T-helper 2 cell treated with Interferon-gamma antibody and Interleukin-4, amounts not matched to agents 5 μg/mL and 100 μg/mL, for 36 hours (primary cell): Measurements from ENCODE around the gene NPIPA7.
"Not testable (repeated sequence)": the region's sequence is repeated elsewhere in the genome, so short reads cannot be mapped to it uniquely, and the experiment has no call there.

Experiments used
- DNase-seq: peaks from one replicate; pipeline ENCODE4 v3.0.0; 2021; ENCODE audit warnings: low spot score
- H3K27ac Mint-ChIP-seq: one replicate; pipeline ENCODE4 v1.8.0; 2021; ENCODE audit warnings: mild to moderate bottlenecking, mixed read lengths
- H3K27me3 Mint-ChIP-seq: one replicate; pipeline ENCODE4 v1.8.0; 2021; ENCODE audit warnings: low read depth, mixed read lengths
- H3K36me3 Mint-ChIP-seq: one replicate; pipeline ENCODE4 v1.8.0; 2021; ENCODE audit warnings: low read depth, mixed read lengths
- H3K4me1 Mint-ChIP-seq: one replicate; pipeline ENCODE4 v1.8.0; 2021; ENCODE audit warnings: low read depth, mixed read lengths
- H3K4me3 Mint-ChIP-seq: one replicate; pipeline ENCODE4 v1.8.0; 2022; ENCODE audit warnings: mild to moderate bottlenecking, moderate library complexity, mixed read lengths
- H3K9me3 Mint-ChIP-seq: one replicate; pipeline ENCODE4 v1.8.0; 2021; ENCODE audit warnings: mixed read lengths

Gene NPIPA7

DNA sequence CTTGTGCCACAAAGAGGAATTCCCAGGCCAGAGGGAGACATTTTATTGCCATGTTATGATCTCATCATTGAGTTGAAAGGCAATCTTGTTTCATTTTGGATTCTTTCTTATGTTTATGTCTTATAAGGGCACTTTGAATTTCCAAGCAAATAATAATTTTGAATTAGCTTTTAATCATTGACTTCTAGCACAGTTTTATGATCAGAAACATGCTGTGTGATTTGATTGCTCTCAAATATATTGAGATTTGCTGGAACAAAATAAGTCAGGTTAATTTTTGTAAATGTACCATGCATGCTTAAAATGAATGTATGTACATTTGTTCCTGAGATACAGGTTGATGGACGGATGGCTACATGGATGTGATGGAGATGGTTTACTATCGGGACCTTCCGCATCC lies at the start of gene NPIPA7:
NPIPA7 (plus strand) TSS at position 301 of the 400 bp plus-strand sequence. CDS start 105 bp downstream, outside the sequence.
- not testable (repeated sequence) for H3K4me3 Mint-ChIP-seq, H3K36me3 Mint-ChIP-seq, H3K27ac Mint-ChIP-seq, H3K4me1 Mint-ChIP-seq, H3K27me3 Mint-ChIP-seq, DNase-seq, H3K9me3 Mint-ChIP-seq

DNA sequence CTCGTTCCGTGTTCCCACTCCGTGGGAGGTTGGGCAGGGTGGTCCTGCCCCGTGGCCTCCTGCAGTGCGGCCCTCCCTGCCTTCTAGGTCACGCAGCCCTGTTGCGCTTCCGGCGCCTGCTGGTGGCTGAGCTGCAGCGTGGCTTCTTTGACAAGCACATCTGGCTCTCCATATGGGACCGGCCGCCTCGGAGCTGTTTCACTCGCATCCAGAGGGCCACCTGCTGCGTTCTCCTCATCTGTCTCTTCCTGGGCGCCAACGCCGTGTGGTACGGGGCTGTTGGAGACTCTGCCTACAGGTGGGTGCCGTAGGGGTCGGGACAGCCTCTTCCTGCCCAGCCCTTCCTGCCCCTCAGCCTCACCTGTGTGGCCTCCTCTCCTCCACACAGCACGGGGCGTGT lies 47.5 kb upstream of the NPIPA7 start:
- H3K27ac Mint-ChIP-seq, DNase-seq, H3K9me3 Mint-ChIP-seq, H3K4me3 Mint-ChIP-seq, H3K27me3 Mint-ChIP-seq, H3K4me1 Mint-ChIP-seq, H3K36me3 Mint-ChIP-seq: not testable (repeated sequence)

DNA sequence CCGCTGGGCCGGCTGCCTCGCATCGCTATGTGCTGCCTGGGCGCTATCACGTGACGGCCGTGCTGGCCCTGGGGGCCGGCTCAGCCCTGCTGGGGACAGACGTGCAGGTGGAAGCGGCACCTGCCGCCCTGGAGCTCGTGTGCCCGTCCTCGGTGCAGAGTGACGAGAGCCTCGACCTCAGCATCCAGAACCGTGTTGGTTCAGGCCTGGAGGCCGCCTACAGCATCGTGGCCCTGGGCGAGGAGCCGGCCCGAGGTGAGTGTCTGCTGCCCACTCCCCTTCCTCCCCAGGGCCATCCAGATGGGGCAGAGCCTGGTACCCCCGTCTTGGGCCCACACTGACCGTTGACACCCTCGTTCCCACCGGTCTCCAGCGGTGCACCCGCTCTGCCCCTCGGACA lies 21.4 kb upstream of the NPIPA7 start:
- not testable (repeated sequence) for H3K4me1 Mint-ChIP-seq, H3K27ac Mint-ChIP-seq, H3K27me3 Mint-ChIP-seq, H3K4me3 Mint-ChIP-seq, H3K9me3 Mint-ChIP-seq, DNase-seq, H3K36me3 Mint-ChIP-seq

DNA sequence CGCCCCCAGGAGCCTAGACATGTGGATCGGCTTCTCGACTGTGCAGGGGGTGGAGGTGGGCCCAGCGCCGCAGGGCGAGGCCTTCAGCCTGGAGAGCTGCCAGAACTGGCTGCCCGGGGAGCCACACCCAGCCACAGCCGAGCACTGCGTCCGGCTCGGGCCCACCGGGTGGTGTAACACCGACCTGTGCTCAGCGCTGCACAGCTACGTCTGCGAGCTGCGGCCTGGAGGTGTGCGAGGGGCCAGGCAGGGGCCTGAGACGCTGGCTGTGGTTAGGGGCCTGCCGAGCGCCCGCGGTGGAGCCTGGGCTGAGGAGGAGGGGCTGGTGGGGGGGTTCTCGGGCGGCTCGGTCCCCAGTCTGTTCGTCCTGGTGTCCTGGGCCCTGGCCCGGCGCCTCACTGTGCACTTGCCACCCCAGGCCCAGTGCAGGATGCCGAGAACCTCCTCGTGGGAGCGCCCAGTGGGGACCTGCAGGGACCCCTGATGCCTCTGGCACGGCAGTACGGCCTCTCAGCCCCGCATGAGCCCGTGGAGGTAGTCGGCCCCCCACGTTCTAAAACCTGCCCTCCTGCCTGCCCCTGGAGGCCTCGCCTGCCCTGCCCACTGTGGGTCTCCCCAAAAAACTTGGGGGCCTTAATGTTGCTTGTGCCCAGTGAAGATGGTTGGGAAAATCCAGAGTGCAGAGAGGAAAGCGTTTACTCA lies 20.2 kb upstream of the NPIPA7 start:
- H3K9me3 Mint-ChIP-seq, H3K36me3 Mint-ChIP-seq, H3K4me3 Mint-ChIP-seq, H3K4me1 Mint-ChIP-seq, H3K27me3 Mint-ChIP-seq, H3K27ac Mint-ChIP-seq, DNase-seq: not testable (repeated sequence)

DNA sequence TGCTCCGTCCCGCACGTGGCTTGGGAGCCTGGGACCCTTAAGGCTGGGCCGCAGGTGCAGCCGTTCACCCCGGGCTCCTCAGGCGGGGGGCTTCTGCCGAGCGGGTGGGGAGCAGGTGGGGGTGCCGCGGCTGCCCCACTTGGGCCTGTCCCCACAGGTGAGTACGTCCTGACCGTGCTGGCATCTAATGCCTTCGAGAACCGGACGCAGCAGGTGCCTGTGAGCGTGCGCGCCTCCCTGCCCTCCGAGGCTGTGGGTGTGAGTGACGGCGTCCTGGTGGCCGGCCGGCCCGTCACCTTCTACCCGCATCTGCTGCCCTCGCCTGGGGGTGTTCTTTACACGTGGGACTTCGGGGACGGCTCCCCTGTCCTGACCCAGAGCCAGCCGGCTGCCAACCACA lies 15.3 kb upstream of the NPIPA7 start:
- not testable (repeated sequence) for H3K27ac Mint-ChIP-seq, H3K4me1 Mint-ChIP-seq, H3K4me3 Mint-ChIP-seq, H3K27me3 Mint-ChIP-seq, H3K36me3 Mint-ChIP-seq, DNase-seq, H3K9me3 Mint-ChIP-seq

DNA sequence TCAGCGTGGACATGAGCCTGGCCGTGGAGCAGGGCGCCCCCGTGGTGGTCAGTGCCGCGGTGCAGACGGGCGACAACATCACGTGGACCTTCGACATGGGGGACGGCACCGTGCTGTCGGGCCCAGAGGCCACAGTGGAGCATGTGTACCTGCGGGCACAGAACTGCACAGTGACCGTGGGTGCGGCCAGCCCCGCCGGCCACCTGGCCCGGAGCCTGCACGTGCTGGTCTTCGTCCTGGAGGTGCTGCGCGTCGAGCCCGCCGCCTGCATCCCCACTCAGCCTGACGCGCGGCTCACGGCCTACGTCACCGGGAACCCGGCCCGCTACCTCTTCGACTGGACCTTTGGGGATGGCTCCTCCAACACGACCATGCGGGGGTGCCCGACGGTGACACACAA lies 14.8 kb upstream of the NPIPA7 start:
- not testable (repeated sequence) for H3K27ac Mint-ChIP-seq, H3K27me3 Mint-ChIP-seq, H3K4me1 Mint-ChIP-seq, H3K9me3 Mint-ChIP-seq, H3K4me3 Mint-ChIP-seq, DNase-seq, H3K36me3 Mint-ChIP-seq

DNA sequence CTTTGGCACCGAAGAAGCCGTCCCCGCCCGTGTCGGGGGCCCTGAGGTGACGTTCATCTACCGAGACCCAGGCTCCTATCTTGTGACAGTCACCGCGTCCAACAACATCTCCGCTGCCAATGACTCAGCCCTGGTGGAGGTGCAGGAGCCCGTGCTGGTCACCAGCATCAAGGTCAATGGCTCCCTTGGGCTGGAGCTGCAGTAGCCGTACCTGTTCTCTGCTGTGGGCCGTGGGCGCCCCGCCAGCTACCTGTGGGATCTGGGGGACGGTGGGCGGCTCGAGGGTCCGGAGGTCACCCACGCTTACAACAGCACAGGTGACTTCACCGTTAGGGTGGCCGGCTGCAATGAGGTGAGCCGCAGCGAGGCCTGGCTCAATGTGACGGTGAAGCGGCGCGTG lies 14.2 kb upstream of the NPIPA7 start:
- H3K36me3 Mint-ChIP-seq, DNase-seq, H3K9me3 Mint-ChIP-seq, H3K27me3 Mint-ChIP-seq, H3K4me3 Mint-ChIP-seq, H3K27ac Mint-ChIP-seq, H3K4me1 Mint-ChIP-seq: not testable (repeated sequence)

DNA sequence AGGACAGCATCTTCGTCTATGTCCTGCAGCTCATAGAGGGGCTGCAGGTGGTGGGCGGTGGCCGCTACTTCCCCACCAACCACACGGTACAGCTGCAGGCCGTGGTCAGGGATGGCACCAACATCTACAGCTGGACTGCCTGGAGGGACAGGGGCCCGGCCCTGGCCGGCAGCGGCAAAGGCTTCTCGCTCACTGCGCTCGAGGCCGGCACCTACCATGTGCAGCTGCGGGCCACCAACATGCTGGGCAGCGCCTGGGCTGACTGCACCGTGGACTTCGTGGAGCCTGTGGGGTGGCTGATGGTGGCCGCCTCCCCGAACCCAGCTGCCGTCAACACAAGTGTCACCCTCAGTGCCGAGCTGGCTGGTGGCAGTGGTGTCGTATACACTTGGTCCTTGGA lies 13.6 kb upstream of the NPIPA7 start:
- not testable (repeated sequence) for H3K27ac Mint-ChIP-seq, H3K4me3 Mint-ChIP-seq, DNase-seq, H3K9me3 Mint-ChIP-seq, H3K36me3 Mint-ChIP-seq, H3K4me1 Mint-ChIP-seq, H3K27me3 Mint-ChIP-seq

DNA sequence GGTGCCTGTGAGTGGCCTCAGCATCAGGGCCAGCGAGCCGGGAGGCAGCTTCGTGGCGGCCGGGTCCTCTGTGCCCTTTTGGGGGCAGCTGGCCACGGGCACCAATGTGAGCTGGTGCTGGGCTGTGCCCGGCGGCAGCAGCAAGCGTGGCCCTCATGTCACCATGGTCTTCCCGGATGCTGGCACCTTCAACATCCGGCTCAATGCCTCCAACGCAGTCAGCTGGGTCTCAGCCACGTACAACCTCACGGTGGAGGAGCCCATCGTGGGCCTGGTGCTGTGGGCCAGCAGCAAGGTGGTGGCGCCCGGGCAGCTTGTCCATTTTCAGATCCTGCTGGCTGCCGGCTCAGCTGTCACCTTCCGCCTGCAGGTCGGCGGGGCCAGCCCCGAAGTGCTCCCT lies 13.1 kb upstream of the NPIPA7 start:
- not testable (repeated sequence) for H3K36me3 Mint-ChIP-seq, H3K4me3 Mint-ChIP-seq, H3K9me3 Mint-ChIP-seq, DNase-seq, H3K4me1 Mint-ChIP-seq, H3K27ac Mint-ChIP-seq, H3K27me3 Mint-ChIP-seq

DNA sequence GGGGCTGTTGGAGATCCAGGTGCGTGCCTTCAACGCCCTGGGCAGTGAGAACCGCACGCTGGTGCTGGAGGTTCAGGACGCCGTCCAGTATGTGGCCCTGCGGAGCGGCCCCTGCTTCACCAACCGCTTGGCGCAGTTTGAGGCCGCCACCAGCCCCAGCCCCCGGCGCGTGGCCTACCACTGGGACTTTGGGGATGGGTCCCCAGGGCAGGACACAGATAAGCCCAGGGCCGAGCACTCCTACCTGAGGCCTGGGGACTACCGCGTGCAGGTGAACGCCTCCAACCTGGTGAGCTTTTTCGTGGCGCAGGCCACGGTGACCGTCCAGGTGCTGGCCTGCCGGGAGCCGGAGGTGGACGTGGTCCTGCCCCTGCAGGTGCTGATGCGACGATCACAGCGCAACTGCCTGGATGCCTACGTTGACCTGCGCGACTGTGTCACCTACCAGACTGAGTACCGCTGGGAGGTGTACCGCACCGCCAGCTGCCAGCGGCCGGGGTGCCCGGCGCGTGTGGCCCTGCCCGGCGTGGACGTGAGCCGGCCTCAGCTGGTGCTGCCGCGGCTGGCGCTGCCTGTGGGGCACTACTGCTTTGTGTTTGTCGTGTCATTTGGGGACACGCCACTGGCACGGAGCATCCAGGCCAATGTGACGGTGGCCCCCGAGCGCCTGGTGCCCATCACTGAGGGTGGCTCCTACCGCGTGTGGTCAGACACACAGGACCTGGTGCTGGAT lies 12.2 kb upstream of the NPIPA7 start:
- H3K27ac Mint-ChIP-seq, H3K36me3 Mint-ChIP-seq, DNase-seq, H3K9me3 Mint-ChIP-seq, H3K4me3 Mint-ChIP-seq, H3K4me1 Mint-ChIP-seq, H3K27me3 Mint-ChIP-seq: not testable (repeated sequence)

DNA sequence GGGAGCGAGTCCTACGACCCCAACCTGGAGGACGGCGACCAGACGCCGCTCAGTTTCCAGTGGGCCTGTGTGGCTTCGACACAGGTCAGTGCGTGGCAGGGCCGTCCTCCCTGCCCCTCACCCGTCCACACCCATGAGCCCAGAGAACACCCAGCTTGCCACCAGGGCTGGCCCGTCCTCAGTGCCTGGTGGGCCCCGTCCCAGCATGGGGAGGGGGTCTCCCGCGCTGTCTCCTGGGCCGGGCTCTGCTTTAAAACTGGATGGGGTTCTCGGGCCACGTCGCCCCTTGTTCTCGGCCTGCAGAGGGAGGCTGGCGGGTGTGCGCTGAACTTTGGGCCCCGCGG lies 11.7 kb upstream of the NPIPA7 start:
- not testable (repeated sequence) for DNase-seq, H3K36me3 Mint-ChIP-seq, H3K4me1 Mint-ChIP-seq, H3K4me3 Mint-ChIP-seq, H3K27ac Mint-ChIP-seq, H3K9me3 Mint-ChIP-seq, H3K27me3 Mint-ChIP-seq

DNA sequence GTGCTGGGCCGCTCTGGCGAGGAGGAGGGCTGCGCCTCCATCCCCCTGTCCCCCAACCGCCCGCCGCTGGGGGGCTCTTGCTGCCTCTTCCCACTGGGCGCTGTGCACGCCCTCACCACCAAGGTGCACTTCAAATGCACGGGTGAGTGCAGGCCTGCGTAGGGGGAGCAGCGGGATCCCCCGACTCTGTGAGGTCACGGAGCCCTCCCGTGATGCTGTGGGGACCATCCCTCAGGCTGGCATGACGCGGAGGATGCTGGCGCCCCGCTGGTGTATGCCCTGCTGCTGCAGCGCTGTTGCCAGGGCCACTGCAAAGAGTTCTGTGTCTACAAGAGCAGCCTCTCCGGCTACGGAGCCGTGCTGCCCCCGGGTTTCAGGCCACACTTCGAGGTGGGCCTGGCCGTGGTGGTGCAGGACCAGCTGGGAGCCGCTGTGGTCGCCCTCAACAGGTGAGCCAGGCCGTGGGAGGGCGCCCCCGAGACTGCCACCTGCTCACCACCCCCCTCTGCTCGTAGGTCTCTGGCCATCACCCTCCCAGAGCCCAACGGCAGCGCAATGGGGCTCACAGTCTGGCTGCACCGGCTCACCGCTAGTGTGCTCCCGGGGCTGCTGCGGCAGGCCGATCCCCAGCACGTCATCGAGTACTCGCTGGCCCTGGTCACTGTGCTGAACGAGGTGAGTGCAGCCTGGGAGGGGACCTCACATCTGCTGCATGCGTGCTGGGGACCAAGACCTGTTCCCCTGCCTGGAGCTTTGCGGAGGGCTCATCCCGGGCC lies 9.7 kb upstream of the NPIPA7 start:
- H3K27ac Mint-ChIP-seq, DNase-seq, H3K27me3 Mint-ChIP-seq, H3K36me3 Mint-ChIP-seq, H3K4me1 Mint-ChIP-seq, H3K4me3 Mint-ChIP-seq, H3K9me3 Mint-ChIP-seq: not testable (repeated sequence)

DNA sequence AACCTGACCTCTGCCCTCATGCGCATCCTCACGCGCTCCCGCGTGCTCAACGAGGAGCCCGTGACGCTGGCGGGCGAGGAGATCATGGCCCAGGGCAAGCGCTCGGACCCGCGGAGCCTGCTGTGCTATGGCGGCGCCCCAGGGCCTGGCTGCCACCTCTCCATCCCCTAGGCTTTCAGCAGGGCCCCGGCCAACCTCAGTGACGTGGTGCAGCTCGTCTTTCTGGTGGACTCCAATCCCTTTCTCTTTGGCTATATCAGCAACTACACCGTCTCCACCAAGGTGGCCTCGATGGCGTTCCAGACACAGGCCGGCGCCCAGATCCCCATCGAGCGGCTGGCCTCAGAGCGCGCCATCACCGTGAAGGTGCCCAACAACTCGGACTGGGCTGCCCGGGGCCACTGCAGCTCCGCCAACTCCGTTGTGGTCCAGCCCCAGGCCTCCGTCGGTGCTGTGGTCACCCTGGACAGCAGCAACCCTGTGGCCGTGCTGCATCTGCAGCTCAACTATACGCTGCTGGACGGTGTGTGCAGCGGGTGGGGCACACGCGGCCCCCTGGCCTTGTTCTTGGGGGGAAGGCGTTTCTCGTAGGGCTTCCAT lies 7.7 kb upstream of the NPIPA7 start:
- not testable (repeated sequence) for H3K4me1 Mint-ChIP-seq, H3K27me3 Mint-ChIP-seq

DNA sequence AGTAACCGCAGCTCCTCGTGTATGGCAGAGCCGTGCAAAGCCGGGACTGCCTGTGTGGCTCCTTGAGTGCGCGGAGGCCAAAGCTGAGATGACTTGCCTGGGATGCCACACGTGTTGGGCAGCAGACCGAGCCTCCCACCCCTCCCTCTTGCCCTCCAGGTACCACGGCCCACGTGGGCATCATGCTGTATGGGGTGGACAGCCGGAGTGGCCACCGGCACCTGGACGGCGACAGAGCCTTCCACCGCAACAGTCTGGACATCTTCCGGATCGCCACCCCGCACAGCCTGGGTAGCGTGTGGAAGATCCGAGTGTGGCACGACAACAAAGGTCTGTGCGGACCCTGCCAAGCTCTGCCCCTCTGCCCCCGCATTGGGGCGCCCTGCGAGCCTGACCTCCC lies 4.7 kb upstream of the NPIPA7 start:
- not testable (repeated sequence) for H3K27ac Mint-ChIP-seq, H3K4me1 Mint-ChIP-seq, H3K9me3 Mint-ChIP-seq, H3K4me3 Mint-ChIP-seq, H3K36me3 Mint-ChIP-seq, H3K27me3 Mint-ChIP-seq, DNase-seq

More for the DNA sequence above, 7.7 kb upstream of the NPIPA7 start:
- not testable (repeated sequence) for H3K27ac Mint-ChIP-seq, DNase-seq, H3K36me3 Mint-ChIP-seq, H3K9me3 Mint-ChIP-seq, H3K4me3 Mint-ChIP-seq
